HepG2 (cell line): ENCODE data around the gene SYCE1.

Source experiments
- ELF1 ChIP-seq: sonication (generic); formaldehyde crosslinking; IDR thresholded peaks from 2 replicates; pipeline ENCODE4 v1.4.0; 2020; ENCODE audit warnings: missing genetic modification reagents
- EZH2 ChIP-seq: conservative IDR thresholded peaks from 2 replicates; pipeline ENCODE4 v1.6.1; 2012; ENCODE audit warnings: mild to moderate bottlenecking, low read depth, low read length, moderate library complexity
- MIER2 ChIP-seq: IDR thresholded peaks from 2 replicates; pipeline ENCODE4 v1.6.1; 2016; ENCODE audit warnings: missing biosample characterization, missing genetic modification reagents
- SOX6 ChIP-seq, 2 experiments: fragments of 450-650 bp in 1 of 2; sonication (generic) in 1 of 2; formaldehyde crosslinking in 1 of 2; IDR thresholded peaks; 2 replicates each; pipeline versions ENCODE4 v1.4.0 to v1.6.1; 2017 to 2020; ENCODE audit warnings: antibody characterized with exemption in 1 of 2, mild to moderate bottlenecking in 1 of 2, missing genetic modification reagents in 1 of 2
- SP1 ChIP-seq, 2 experiments: fragments of 450-650 bp in 1 of 2; sonication (generic) in 1 of 2; formaldehyde crosslinking in 1 of 2; IDR thresholded peaks; 2 replicates each; pipeline versions ENCODE4 v1.4.0 to v1.6.1; 2016 to 2020; ENCODE audit warnings: missing genetic modification reagents in 1 of 2
- TCF7 ChIP-seq: sonication (generic); IDR thresholded peaks from 2 replicates; pipeline ENCODE4 v1.6.1; 2016; ENCODE audit warnings: antibody characterized with exemption, low read depth
- ZEB1 ChIP-seq: IDR thresholded peaks from 2 replicates; pipeline ENCODE4 v1.6.1; 2012; ENCODE audit warnings: mild to moderate bottlenecking, low read depth, inconsistent platforms; ENCODE audit not compliant: insufficient replicate concordance
- ZMYM3 ChIP-seq: sonication (generic); formaldehyde crosslinking; IDR thresholded peaks from 2 replicates; pipeline ENCODE4 v1.5.1; 2020; ENCODE audit warnings: mild to moderate bottlenecking, missing genetic modification reagents
- ZNF530 ChIP-seq: sonication (generic); formaldehyde crosslinking; IDR thresholded peaks from 2 replicates; pipeline ENCODE4 v1.5.0; 2020; ENCODE audit warnings: low read depth, mild to moderate bottlenecking, missing genetic modification reagents

GRCh38 chr10:133600657-133601056 is 35.3 kb upstream of the SYCE1 start:
- TF ChIP-seq TCF7 (no peak), ELF1 (CRISPR knock-in tag) (no peak), ZNF530 (CRISPR knock-in tag) (no peak), EZH2 (no peak), ZMYM3 (no peak), MIER2 (CRISPR knock-in tag) (no peak), ZEB1 (no peak), SOX6 (IDR thresholded peaks at IDR 0.05) (no peak), SOX6 (CRISPR knock-in tag; IDR thresholded peaks at IDR 0.05) (no peak), SP1 (IDR thresholded peaks at IDR 0.05) (no peak), SP1 (CRISPR knock-in tag; IDR thresholded peaks at IDR 0.05) (no peak)
